Testis (tissue), 3 donors: Measurements from ENCODE around the gene EFEMP1. TPM values are rescaled to one million over a fixed set of nuclear protein-coding genes. Genes with fewer than 3 reads are reported as not detected.

ENCODE experiments used
- DNase-seq: peaks from one replicate; pipeline ENCODE4 v3.0.0-alpha.2; 2019
- H3K27ac ChIP-seq, 2 donors: fragments of 200-600 bp; sonication (generic); one replicate each; pipeline ENCODE4 v1.5.1; 2019
- H3K27me3 ChIP-seq: fragments of 200-600 bp; sonication (generic); one replicate; pipeline ENCODE4 v1.5.1; 2019
- H3K36me3 ChIP-seq: fragments of 200-600 bp; sonication (generic); one replicate; pipeline ENCODE4 v1.5.1; 2017; ENCODE audit warnings: low read depth; ENCODE audit errors: missing control alignments
- H3K4me1 ChIP-seq: fragments of 200-600 bp; sonication (generic); one replicate; pipeline ENCODE4 v1.5.1; 2019
- H3K4me3 ChIP-seq, 2 donors: fragments of 200-600 bp; sonication (generic); one replicate each; pipeline ENCODE4 v1.5.1; 2017 to 2019
- H3K9me3 ChIP-seq: fragments of 200-600 bp; sonication (generic); one replicate; pipeline ENCODE4 v1.5.1; 2017
- CTCF ChIP-seq, 3 experiments: fragments of 450-650 bp in 2 of 3; fragments of 200-600 bp in 1 of 3; sonication (generic) in 1 of 3; IDR thresholded peaks; one replicate each; pipeline ENCODE4 v1.5.1; 2016 to 2019; ENCODE audit warnings: antibody characterized with exemption in 3 of 3, mild to moderate bottlenecking in 2 of 3, moderate library complexity in 1 of 3
- POLR2A ChIP-seq: fragments of 450-650 bp; IDR thresholded peaks from one replicate; pipeline ENCODE4 v1.6.1; 2017; ENCODE audit warnings: antibody characterized with exemption, mild to moderate bottlenecking, moderate library complexity
- WGBS, 2 donors: methylation state at CpG; one replicate each; pipeline ENCODE4 v1.1.5; 2018; 5-methylcytosine and 5-hydroxymethylcytosine counted together
- intact Hi-C: fragments of 100-400 bp; cut with DNase I; formaldehyde crosslinking; loops from one replicate; pipeline ENCODE4 v1.15.1; 2023; ENCODE audit warnings: low total_unique reads
- polyA plus RNA-seq: library from polyadenylated mRNA; stranded (reverse); fragments of 350-450 nt; fragmentation: Illumina TruSeq; extraction: RNeasy Lipid Tissue Mini Kit (QIAGEN cat#74804); gene quantifications from one replicate; pipeline ENCODE4 v1.2.3, GENCODE V29; 2014; ENCODE audit warnings: low read depth, low replicate concordance; ENCODE audit not compliant: insufficient read depth
- total RNA-seq, 2 donors: library from RNA; depleted of rRNA; stranded (reverse); fragments of >200 nt; gene quantifications; one replicate each; pipeline ENCODE4 v1.2.3, GENCODE V29; 2016

Gene EFEMP1
- total and polyA plus RNA-seq, 3 donors from 2014 or later: 2.4 to 74.0 (median 8.6) TPM

GRCh38 chr2:55861733-55862132 is 61.8 kb downstream of the EFEMP1 start:
- 85 to 93% methylated on average over 6 of the region's 6 CpGs for WGBS, 2 donors
- H3K27ac ChIP-seq: no peak overlapping the region

GRCh38 chr2:55860832-55861231 is 62.8 kb downstream of the EFEMP1 start:
- no peaks in the 10 kb centered on the region for H3K27me3 ChIP-seq
- H3K4me1 ChIP-seq: no peaks in the 10 kb centered on the region
- no peaks in the 10 kb centered on the region for H3K36me3 ChIP-seq
- TF ChIP-seq CTCF (IDR thresholded peaks at IDR 0.05): no peak
- H3K4me3 ChIP-seq: no peak overlapping the region
- WGBS, 2 donors: 85% methylated on average over 2 of the region's 2 CpGs
- no peaks in the 10 kb centered on the region for H3K9me3 ChIP-seq
- intact Hi-C loops: no loop called here
- no peak for DNase-seq
- no peak overlapping the region for H3K27ac ChIP-seq

More at GRCh38 chr2:55861733-55862132, 61.8 kb downstream of the EFEMP1 start:
- TF ChIP-seq CTCF (IDR thresholded peaks at IDR 0.05) (no peak), POLR2A (no peak)
- no peaks in the 10 kb centered on the region for H3K9me3 ChIP-seq
- H3K4me3 ChIP-seq: no peak overlapping the region
- no peaks in the 10 kb centered on the region for H3K4me1 ChIP-seq
- no peak for DNase-seq
- no peaks in the 10 kb centered on the region for H3K36me3 ChIP-seq
- intact Hi-C loops: no loop called here
- no peaks in the 10 kb centered on the region for H3K27me3 ChIP-seq

- no peaks in the 10 kb centered on the region for H3K9me3 ChIP-seq
- intact Hi-C loops: no loop called here
- 90% methylated on average over 3 of the region's 3 CpGs for WGBS, 2 donors
These were observed 63.7 kb downstream of the EFEMP1 start for GRCh38 chr2:55859875-55860274.

GRCh38 chr2:55857766-55858165 is 65.8 kb downstream of the EFEMP1 start:
- H3K27ac ChIP-seq: no peak overlapping the region
- no peaks in the 10 kb centered on the region for H3K4me1 ChIP-seq
- H3K36me3 ChIP-seq: no peaks in the 10 kb centered on the region
- intact Hi-C loops: no loop called here
- no peaks in the 10 kb centered on the region for H3K27me3 ChIP-seq
- no peak for TF ChIP-seq POLR2A
- TF ChIP-seq CTCF (IDR thresholded peaks at IDR 0.05): no peak
- no peak overlapping the region for H3K4me3 ChIP-seq
- 83 to 97% methylated on average over 2 of the region's 2 CpGs for WGBS, 2 donors
- no peak for DNase-seq
- no peaks in the 10 kb centered on the region for H3K9me3 ChIP-seq

More at GRCh38 chr2:55859875-55860274, 63.7 kb downstream of the EFEMP1 start:
- Histone ChIP-seq H3K36me3 (no peaks in the 10 kb centered on the region), H3K4me3 (no peak overlapping the region), H3K4me1 (no peaks in the 10 kb centered on the region), H3K27ac (no peak overlapping the region), H3K27me3 (no peaks in the 10 kb centered on the region)
- TF ChIP-seq POLR2A (no peak), CTCF (IDR thresholded peaks at IDR 0.05) (no peak)
- no peak for DNase-seq

GRCh38 chr2:55856936-55857335 is 66.6 kb downstream of the EFEMP1 start:
- H3K27me3 ChIP-seq: no peaks in the 10 kb centered on the region
- H3K9me3 ChIP-seq: no peaks in the 10 kb centered on the region
- intact Hi-C loops: no loop called here
- no peak overlapping the region for H3K4me3 ChIP-seq
- H3K36me3 ChIP-seq: no peaks in the 10 kb centered on the region
- H3K4me1 ChIP-seq: no peaks in the 10 kb centered on the region
- 61 to 71% methylated on average over 3 of the region's 3 CpGs for WGBS, 2 donors
- TF ChIP-seq CTCF (IDR thresholded peaks at IDR 0.05): no peak
- TF ChIP-seq POLR2A: no peak
- H3K27ac ChIP-seq: no peak overlapping the region
- no peak for DNase-seq
